A673 (cell line): ENCODE results near the gene MICAL2.

Experiments
- CTCF ChIP-seq: fragments of 300-800, 200-600 bp; sonication (generic); conservative IDR thresholded peaks from 2 replicates; pipeline ENCODE4 v1.5.1; 2017; ENCODE audit warnings: low read depth, mild to moderate bottlenecking, antibody characterized with exemption, low read length, moderate library complexity, mixed read lengths
- EZH2 ChIP-seq: fragments of 200-600 bp; sonication (generic); IDR thresholded peaks from 2 replicates; pipeline ENCODE4 v1.6.1; 2017; ENCODE audit warnings: borderline replicate concordance, low read depth, mild to moderate bottlenecking, mixed read lengths, antibody characterized with exemption, low read length; ENCODE audit not compliant: poor library complexity, severe bottlenecking

GRCh38 chr11:12202661-12203310, 92.4 kb downstream of the MICAL2 start:
- no peak for TF ChIP-seq CTCF
- TF ChIP-seq EZH2 = no peak
